Measurements from ENCODE around the gene PURA. TPM values are rescaled to one million over a fixed set of nuclear protein-coding genes. Genes with fewer than 3 reads are reported as not detected.

The PURA gene
- total RNA-seq, 1 donor from 2014 or later = 9.2 TPM

DNA sequence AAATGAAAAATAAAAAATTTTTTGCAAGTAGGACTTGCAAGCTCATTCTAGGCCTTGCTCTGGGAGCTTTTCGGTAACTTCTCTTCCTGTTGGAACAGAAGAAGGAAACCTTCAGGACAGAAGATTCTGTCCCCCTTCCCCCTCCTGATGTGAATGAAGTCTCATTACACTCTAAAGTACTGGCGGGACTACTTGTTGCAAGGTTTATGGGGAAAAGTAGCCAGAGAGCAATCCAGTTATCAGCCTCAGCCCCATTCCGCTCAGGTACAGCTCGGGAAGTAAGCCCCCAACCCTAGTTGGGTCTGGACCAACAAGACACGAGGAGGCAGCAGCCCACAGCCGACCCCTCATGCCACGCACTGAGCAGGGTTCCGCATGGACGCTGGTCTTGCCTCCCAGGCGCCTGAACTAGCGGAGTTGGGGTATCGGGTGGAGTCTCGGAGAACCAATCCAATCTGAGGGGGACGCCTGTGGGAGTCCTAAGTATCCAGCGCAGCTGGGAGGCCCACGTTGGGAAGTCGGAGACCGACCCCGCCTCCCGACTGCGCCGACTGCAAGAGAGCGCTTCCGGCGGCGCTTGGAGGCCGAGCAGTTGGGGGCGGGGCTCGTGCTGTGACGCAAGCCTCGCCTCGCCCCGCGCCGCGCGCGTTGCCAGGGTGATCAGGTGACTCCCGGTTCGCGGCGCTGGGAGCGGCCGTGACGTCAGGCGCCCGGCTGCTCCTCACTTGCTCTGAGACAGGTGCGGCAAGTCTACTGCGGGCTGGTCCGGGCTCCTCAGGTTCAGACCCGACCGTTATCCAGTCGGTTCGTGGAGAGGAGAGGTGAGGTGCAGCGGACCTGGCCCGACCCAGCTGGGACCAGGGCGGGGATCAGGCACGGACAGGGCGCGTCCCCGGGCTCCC is 60.8 kb downstream of the PURA start, which contains the start of gene CYSTM1:
TSS of gene CYSTM1 (plus strand) at position 724 of the 902 bp plus-strand sequence. CDS start 19,278 bp downstream, outside the sequence.
- no peaks in the 10 kb centered on the region for H4K20me1 ChIP-seq (ENCODE audit: insufficient read depth, low read length)
- Mint-ChIP-seq H3K4me1 (ENCODE audit: low read depth, unreplicated experiment) (peaks cover 6% of the 10 kb centered on the region), H3K27ac (ENCODE audit: unreplicated experiment) (peak within 1 kb of the TSS; percentile 99), H3K27me3 (ENCODE audit: low read depth, unreplicated experiment) (peaks cover 6% of the 10 kb centered on the region), H3K36me3 (ENCODE audit: low read depth, unreplicated experiment) (no peaks in the 10 kb centered on the region), H3K4me3 (ENCODE audit: unreplicated experiment) (peak within 1 kb of the TSS; percentile 93), H3K9me3 (ENCODE audit: unreplicated experiment) (no peaks in the 10 kb centered on the region)
- peak within 1 kb of the TSS; percentile 84 for H3K9ac ChIP-seq (ENCODE audit: low read length)
- no peak for FAIRE-seq
- peak within 1 kb of the TSS; percentile 90 for H2AFZ ChIP-seq (ENCODE audit: low read depth, low read length)
- no peaks in the 10 kb centered on the region for H3K79me2 ChIP-seq (ENCODE audit: insufficient read depth, low read length)
- no peak for TF ChIP-seq EZH2 (IDR thresholded peaks at IDR 0.05; ENCODE audit: insufficient read depth, low read length)
- TF ChIP-seq, protein P1, sequence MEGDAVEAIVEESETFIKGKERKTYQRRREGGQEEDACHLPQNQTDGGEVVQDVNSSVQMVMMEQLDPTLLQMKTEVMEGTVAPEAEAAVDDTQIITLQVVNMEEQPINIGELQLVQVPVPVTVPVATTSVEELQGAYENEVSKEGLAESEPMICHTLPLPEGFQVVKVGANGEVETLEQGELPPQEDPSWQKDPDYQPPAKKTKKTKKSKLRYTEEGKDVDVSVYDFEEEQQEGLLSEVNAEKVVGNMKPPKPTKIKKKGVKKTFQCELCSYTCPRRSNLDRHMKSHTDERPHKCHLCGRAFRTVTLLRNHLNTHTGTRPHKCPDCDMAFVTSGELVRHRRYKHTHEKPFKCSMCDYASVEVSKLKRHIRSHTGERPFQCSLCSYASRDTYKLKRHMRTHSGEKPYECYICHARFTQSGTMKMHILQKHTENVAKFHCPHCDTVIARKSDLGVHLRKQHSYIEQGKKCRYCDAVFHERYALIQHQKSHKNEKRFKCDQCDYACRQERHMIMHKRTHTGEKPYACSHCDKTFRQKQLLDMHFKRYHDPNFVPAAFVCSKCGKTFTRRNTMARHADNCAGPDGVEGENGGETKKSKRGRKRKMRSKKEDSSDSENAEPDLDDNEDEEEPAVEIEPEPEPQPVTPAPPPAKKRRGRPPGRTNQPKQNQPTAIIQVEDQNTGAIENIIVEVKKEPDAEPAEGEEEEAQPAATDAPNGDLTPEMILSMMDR (IDR thresholded peaks at IDR 0.05; ENCODE audit: insufficient read depth, low read depth, low read length) = no peak
- no peaks in the 10 kb centered on the region for H3K9me3 ChIP-seq (ENCODE audit: insufficient read depth, low read depth, low read length)
- peak within 1 kb of the TSS; percentile 80 for H3K4me3 ChIP-seq (ENCODE audit: insufficient read depth, low read depth, low read length)
- peak within 1 kb of the TSS; percentile 70 for H3K27ac ChIP-seq (ENCODE audit: low read depth, low read length)
- DNase-seq (ENCODE audit: low read depth) = peak; percentile 82
- no peaks in the 10 kb centered on the region for H3K36me3 ChIP-seq (ENCODE audit: insufficient read depth, low read length)
- peaks cover 12% of the 10 kb centered on the region for H3K4me1 ChIP-seq (ENCODE audit: insufficient read depth, low read length)
- peak within 1 kb of the TSS; percentile 91 for H3K4me2 ChIP-seq (ENCODE audit: low read length)
- H3K27me3 ChIP-seq (ENCODE audit: insufficient read depth, low read length) = no peaks in the 10 kb centered on the region

Other genes with a start within 250 kb of the PURA start
- gene NRG2, start 70.8 kb upstream of the PURA start, total RNA-seq = 0.46 and 0.54 TPM in 2 replicates
- gene IGIP, start 11.8 kb downstream of the PURA start, total RNA-seq = 2.4 and 2.6 TPM in 2 replicates
- 35.2 and 46.3 TPM in 2 replicates for gene CYSTM1, start 61.1 kb downstream of the PURA start, total RNA-seq
- gene PFDN1, start 189.0 kb downstream of the PURA start, total RNA-seq = 199 and 202 TPM in 2 replicates
- 257 and 272 TPM in 2 replicates for gene HBEGF, start 232.5 kb downstream of the PURA start, total RNA-seq
- gene SLC4A9, start 246.1 kb downstream of the PURA start, total RNA-seq = 0.25 TPM in 1 of 2 replicates, not detected in the other